HG02973 (cell line): ENCODE measurements around the gene CBARP.

Experiments used
- ATAC-seq: cut with Tn5 transposase; IDR thresholded peaks from one replicate; pipeline ENCODE4 v1.9.1; 2021; ENCODE audit warnings: moderate library complexity; ENCODE audit not compliant: unreplicated experiment

CBARP gene

DNA sequence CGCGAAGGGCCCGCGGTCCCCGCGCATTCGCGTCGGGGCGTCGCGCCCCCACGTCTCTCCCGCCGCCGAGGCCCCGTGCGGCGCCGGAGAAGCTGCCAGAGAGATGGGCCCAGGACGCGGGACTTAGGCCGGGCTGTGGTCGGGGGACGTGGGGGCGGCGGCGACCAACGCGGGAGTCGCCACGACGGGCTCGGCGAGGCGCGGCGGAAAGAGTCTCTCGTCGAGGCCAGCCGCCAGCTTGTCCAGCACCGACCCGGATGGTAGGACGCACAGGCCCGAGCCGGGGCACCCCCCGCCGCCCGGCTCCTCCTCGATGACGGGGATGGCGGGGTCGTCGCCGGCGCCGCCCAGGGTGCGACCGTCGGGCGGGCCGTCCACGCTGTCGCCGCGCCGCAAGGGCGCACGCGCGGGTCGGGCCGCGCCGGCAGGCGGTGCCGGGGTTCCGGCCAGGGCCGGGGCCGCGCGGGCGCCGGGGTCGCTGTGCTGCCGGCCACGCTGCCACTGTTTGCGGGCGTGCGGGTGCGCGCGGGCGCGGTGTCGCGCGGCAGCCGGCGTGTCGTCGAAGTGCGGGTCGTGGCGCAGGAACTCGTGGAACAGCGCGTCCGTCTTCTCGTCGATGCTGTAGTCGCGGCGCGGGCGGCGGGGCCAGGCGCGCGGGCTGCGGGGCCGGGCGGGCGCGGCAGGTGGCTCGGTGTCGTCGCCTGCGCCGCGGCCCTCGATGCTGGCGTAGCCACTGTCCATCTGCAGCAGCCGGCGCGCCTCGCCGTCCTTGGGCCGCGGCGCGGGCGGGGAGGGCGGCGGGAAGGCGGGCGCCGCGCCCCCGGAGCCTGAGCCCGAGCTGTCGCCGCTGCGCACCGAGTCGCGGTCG, 8.5 kb downstream of the CBARP start:
- no peak for ATAC-seq

DNA sequence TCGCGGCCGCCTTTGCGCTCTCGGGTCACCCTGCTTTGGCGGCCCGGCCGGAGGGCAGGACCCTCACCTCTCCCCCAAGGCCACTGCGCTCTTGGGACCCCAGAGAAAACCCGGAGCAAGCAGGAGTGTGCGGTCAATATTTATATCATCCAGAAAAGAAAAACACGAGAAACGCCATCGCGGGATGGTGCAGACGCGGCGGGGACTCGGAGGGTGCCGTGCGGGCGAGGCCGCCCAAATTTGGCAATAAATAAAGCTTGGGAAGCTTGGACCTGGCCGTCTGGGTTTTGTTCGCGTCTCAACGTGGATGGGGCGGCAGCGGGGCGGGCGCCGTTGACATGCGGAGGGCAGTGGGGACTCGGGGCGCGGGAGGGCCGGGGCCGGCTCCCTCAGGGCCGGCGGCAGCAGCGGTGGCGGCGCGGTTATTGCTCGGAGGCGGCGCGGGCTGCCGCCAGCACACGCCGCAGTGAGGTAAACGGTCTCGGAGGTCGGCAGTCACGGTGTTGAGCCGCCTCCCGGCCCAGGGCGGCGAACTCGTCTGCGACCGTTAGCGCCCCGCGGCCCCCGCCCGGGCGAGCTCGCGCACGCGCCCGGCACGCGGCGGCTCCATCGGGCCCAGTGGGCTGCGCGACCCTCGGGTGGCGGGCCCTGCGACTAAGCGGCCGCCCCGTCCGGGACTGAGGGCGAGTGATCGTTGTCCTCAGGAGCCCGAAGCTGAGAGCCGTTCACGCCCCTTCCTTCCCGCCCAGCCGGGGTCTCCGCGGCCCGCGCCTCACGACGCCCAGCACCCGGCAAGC, 9.4 kb downstream of the CBARP start:
- ATAC-seq = no peak

DNA sequence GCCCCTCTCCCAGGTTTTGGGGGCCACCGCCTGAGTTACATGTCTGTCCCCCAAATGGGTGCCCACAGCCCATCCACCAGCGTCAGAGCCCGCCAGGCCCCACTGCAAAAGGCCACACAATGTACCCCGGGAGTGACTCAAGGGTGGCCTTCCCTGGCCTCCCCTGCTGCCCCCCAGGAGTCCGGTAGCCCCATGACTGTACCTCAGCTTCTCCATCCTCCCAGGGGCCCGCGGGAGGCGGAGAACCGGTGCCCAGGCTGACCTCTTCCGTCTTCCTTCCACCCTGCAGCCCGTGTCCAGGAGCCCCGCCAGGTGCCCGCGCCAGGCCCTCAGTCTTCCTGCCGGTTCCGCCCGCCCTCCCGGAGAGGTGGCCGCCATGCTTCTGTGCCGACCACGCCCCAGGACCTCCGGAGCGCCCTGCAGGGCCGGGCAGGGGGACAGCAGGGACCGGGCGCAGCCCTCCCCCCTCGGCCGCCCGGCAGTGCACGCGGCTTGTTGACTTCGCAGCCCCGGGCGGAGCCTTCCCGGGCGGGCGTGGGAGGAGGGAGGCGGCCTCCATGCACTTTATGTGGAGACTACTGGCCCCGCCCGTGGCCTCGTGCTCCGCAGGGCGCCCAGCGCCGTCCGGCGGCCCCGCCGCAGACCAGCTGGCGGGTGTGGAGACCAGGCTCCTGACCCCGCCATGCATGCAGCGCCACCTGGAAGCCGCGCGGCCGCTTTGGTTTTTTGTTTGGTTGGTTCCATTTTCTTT, 10.3 kb downstream of the CBARP start:
- ATAC-seq = no peak

- ATAC-seq = no peak
These were observed 11.1 kb downstream of the CBARP start for GRCh38 chr19:1226522-1227303.

GRCh38 chr19:1226227-1226518, 11.6 kb downstream of the CBARP start:
- ATAC-seq = no peak

- no peak for ATAC-seq
These were observed 12.2 kb downstream of the CBARP start for GRCh38 chr19:1225440-1226226.

DNA sequence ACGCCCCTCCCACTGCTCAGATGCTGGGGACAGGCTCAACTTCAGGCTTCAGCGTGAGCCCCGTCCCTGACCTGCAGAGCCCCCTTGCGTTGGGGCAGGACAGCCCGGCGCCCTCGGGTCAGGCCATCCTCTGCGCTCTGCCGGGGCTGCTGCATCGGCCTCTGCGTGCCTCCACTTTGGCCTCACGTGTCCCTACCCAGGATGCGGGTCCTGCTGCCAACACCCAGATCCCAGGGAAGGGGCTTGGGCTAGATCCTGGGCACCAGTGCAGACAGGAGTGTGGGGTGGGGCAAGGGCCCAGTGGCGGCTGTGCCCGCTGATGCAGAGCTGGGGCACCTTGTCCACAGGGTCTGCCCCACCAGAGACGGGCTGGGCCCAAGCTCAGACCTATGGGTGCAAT, 13.0 kb downstream of the CBARP start:
- ATAC-seq = no peak

DNA sequence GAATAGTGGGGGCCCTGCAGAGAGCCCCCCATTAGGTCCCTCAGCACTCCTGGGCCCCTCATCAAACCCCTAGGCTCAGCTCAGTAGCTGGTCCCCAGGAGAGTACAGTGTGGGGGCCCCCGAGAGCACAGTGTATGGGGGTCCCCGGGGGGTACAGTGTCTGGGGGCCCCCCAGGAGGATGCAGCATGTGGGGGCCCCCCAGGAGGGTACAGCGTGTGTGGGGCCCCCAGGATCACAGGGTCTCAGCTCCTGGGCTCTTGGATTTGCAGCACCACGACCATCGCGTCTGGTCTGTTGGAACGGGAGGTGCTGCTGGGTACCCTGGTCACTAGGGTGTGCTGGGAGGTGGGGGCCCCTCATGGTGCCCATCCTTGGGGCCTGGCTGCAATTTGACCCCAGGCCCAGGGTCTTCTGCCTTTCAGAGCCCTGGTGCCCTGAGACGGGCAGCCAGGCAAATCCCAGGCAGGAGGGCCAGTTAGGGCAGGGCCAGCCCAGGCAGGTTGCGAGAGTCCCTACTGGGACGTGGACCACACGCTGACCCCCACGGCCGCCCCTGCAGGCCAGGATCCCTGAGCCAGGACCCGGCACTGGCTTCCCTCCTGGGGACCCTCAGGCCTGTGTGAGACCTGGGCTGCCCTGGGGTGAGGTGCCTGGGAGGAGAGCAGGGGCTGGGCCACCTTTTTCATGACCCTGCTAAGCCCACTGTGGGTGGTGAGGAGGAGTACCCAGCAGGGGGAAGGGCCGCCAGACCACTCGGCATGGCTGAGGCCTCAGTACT, 13.6 kb downstream of the CBARP start:
- ATAC-seq = no peak

DNA sequence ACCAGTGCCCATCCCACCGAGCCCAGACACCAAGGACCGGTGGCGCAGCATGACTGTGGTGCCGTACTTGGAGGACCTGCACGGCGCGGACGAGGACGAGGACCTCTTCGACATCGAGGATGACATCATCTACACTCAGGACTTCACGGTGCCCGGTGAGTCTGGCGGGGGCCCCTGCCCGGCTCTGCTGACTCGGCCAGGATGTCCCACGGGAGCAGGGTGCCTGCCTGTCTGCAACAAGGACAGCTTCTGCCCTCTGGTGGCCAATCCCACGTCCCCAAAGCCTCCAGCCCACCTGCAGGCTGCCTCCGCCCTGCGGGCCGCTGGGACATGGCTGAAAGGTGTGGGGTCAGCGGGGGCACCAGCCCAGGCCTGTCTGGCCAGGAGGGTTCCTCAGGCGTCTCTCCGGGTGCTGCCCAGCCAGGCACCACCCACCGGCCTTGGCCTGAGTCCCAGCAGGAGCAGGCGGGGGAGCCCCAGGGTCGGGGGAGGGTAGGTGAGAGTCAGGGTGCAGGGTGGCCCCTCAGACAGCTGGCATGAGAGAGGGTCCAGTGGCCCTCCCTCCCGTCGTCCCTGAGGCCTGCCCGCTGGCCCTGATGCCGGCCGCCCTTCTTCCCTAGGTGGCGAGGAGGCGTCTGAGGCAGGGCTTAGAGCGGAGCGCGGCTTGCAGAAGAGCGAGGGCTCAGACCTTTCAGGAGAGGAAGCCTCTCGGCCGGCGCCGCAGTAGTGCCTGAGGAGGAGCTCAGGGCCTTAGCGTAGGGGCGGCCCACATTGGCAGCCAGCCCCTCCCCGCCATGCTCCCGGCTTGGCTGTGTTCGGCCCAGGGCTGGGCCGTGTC, 14.6 kb downstream of the CBARP start:
- no peak for ATAC-seq

GRCh38 chr19:1222394-1222793, 15.4 kb downstream of the CBARP start:
- ATAC-seq = no peak

- no peak for ATAC-seq
These were observed 15.9 kb downstream of the CBARP start for GRCh38 chr19:1221904-1222255.

- no peak for ATAC-seq
These were observed 16.6 kb downstream of the CBARP start for GRCh38 chr19:1220976-1221903.

GRCh38 chr19:1220477-1220930, 17.3 kb downstream of the CBARP start:
- ATAC-seq = no peak

DNA sequence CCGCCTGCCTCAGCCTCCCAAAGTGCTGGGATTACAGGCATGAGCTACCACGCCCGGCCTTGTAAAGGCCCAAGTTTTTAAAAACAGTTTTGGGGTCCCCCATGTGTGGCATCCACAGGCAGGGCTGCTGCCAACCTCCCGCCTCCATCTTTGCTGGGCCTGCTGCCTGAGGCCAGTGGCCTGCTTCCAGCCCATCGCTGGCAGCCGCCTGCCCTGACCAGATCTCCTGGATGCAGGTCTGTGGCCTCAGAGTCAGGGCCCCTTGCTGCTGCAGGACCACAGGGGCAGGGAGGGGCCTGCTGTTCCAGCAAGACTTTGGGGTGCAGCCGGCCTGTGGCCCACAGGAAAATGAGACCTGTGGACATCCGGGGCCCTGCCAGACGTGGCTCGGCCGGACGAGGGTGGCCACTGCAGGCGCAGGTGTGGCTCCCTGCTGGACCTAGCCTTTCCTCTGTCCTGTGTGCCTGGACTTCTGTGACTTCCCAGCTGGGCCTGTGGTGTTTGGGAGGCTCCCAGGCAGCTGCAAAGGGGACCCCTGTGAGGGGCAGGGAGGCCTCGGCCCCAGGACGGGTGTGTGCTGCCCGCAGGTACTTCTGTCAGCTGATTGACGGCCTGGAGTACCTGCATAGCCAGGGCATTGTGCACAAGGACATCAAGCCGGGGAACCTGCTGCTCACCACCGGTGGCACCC, 17.9 kb downstream of the CBARP start:
- no peak for ATAC-seq

DNA sequence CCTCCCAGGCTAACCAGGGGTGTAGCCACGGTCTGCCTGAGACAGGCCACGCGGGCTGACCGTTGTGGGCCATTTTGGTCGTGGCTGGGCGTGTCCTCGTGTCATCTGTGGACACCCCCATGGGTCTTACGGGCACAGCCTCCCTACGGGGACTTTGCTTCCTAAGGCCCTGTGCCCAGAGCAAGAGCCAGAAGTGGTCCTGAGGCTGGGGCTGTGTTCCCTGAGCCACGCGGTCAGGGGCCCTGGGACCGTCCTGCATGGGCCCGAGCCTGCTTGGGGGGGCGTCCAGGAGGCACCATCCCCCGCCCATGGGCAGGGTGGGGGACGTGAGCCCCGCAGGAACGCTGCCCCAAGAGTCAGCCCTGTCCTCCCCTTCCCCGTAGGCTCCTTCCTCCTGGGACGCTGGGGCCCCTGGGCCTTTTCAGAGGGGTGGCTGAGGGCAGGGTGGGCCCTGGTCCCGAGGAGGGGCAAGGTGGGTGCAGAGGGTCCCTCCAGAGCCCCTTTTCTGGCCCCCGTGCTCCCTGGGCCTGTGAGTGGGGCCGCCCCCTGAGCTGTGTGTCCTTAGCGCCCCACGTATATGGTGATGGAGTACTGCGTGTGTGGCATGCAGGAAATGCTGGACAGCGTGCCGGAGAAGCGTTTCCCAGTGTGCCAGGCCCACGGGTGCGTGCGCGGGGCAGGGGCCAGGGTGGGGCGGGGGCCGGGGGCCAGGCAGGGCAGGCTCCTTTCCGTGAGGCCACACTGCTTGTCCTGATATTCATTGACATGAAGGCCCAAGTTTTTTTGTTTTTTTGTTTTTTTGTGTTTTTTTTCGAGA, 18.8 kb downstream of the CBARP start:
- ATAC-seq = no peak

- no peak for ATAC-seq
These were observed 20.4 kb downstream of the CBARP start for GRCh38 chr19:1217366-1217765.
